Activated gamma-delta T cell (primary cell): ENCODE measurements around the gene TMPRSS5.
"Not testable (repeated sequence)": the region's sequence is repeated elsewhere in the genome, so short reads cannot be mapped to it uniquely, and the experiment has no call there.

Experiments
- DNase-seq: peaks from one replicate; lab custom pipeline; 2025; lab: John Stamatoyannopoulos, UW
- total RNA-seq, 2 donors: gene quantifications; one replicate each; lab custom pipeline; 2026; lab: John Stamatoyannopoulos, UW

Gene TMPRSS5
- 1.2 to 1.4 reads per million in 2 donors for total RNA-seq

- no peak for DNase-seq
Observed at GRCh38 chr11:113705871-113706655, at the start of gene TMPRSS5. TSS of gene TMPRSS5 (minus strand) at chr11:113706308. CDS start at chr11:113706224, 84 bp downstream.

- DNase-seq = no peak
Observed at GRCh38 chr11:113752932-113753331, 46.8 kb upstream of the TMPRSS5 start.

DNA sequence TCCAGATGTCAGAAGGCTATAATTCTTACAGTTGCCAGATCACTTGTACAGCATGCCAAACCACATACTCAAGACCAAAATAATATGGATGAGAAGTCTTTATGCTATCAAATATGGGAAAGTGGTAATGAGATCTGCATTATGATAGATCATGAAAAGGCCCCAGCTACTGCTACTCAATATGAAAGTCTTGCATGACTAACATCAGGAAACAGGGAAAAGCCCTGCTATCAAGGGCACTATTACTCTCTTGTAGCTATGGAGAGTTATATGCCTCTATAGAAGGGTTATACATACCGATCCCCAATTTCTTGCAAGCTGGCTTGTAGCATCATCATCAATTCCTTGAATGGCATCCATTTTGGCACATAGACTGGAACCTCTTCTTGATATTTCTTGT lies 30.2 kb upstream of the TMPRSS5 start:
- DNase-seq = no peak

- no peak for DNase-seq
Observed at GRCh38 chr11:113732092-113732491, 26.0 kb upstream of the TMPRSS5 start.

DNA sequence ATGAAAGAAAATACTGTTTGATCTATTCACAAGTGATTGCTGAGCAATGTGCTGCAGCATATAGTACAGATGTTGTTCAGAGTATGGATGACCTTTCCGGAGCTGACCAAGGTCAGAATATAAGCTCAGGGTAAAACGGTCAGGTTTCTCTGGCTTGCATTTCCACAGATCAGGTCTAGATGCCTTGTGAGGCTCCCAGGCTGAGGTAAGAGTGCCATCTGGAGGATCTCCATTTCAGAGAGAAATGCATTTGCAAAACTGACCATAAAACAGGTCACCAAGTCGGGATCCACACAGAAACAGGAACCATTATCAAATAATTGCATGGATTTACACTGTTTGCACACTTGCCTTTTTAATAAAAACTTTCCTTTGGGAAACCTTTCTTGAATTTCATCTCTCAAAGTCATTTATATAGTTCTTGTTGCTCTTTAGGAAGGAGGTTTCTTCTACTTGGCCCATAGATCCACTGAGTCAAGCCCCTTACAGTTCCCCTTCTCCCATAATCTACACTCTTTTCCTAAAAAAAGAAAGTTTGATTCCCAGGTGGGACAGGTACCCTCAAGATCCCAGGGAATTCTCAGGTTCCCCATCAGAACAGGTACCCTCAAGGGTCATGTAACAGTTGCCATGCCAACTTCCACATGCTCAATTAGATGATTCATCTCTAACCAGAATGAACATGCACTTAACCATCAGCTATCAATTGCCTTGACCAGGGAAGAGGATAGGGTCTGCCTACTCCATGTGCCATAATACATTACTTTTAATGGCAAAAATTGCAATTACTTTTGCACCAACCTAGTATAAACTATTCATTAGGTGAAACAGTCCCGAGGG lies 25.0 kb upstream of the TMPRSS5 start:
- no peak for DNase-seq

DNA sequence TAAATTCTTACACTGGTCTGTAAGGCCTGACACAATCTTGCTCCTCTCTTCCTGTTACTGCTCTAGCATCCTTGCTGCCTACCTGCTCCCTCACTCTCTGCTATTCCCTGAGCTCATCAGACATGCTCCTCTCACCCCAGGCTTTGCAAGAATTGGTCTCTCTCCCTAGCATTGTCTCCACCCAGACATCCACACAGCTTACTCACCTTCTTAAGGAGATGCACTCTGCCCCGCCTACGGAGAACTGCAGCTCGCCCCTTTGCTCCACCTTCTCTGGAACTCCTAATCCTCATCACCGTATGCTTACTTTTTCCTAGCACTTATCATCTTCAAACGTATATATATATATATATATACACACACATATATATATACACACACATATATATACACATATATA lies 23.3 kb upstream of the TMPRSS5 start:
- no peak for DNase-seq

- no peak for DNase-seq
Observed at GRCh38 chr11:113728814-113729213, 22.7 kb upstream of the TMPRSS5 start.

DNA sequence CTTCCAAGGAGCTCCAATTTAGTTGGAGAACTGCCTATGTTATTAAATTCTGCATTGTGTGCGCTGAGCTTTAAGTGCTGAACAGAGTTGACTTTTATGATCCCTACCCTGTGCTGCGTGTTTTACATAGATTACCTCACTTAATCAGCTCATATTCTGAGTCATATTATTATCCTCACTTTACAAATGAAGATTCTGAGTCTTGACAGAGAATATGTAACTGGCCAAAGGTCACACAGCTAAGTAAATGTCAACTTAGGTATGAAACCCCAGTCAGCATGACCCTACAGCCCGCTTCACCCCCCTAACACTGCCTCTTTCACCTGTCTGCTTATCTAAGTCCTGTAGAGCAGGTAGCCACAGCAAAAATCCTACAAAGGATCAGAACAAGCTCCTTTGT lies 19.8 kb upstream of the TMPRSS5 start:
- DNase-seq = no peak

- DNase-seq = no peak
Observed at GRCh38 chr11:113725407-113725806, 19.3 kb upstream of the TMPRSS5 start.

GRCh38 chr11:113724778-113725177 lies 18.7 kb upstream of the TMPRSS5 start:
- no peak for DNase-seq

- no peak for DNase-seq
Observed at GRCh38 chr11:113723787-113724186, 17.7 kb upstream of the TMPRSS5 start.

- DNase-seq = no peak
Observed at GRCh38 chr11:113722934-113723333, 16.8 kb upstream of the TMPRSS5 start.

GRCh38 chr11:113722221-113722620 lies 16.1 kb upstream of the TMPRSS5 start:
- DNase-seq = no peak

- no peak for DNase-seq
Observed at GRCh38 chr11:113721462-113722066, 15.5 kb upstream of the TMPRSS5 start.

DNA sequence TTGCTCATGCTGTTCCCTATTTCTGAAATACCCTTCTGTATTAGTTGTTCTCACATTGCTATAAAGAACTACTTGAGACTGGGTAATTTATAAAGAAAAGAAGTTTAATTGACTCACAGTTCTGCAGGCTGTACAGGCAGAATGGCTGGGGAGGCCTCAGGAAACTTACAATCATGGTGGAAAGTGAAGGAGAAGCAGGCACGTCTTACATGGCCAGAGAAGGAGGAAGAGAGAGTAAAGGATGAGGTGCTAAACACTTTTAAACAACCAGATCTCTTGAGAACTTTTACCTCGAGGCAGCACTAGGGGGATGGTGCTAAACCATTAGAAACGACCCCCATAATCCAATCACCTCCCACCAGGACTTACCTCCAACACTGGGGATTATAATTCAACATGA lies 14.4 kb upstream of the TMPRSS5 start:
- DNase-seq = not testable (repeated sequence)

GRCh38 chr11:113715882-113716625 lies 9.9 kb upstream of the TMPRSS5 start:
- DNase-seq = no peak

- no peak for DNase-seq
Observed at GRCh38 chr11:113715273-113715672, 9.2 kb upstream of the TMPRSS5 start.

DNA sequence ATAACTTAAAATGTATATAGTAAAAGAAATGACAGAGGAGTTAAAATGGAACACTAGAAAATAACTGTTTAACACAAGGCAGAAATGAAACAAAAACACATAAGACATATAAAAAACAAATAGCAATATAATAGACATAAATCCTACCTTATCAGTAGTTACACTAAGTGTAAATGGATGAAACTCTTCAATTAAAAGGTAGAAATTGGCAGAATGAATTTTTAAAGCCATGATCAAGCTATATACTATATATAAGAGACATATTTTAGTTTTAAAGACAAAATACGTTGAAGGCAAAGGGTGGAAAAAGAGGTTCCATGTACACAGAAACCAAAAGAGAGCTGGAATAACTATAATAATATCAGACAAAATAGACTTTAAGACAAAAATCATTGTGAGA lies 4.9 kb upstream of the TMPRSS5 start:
- no peak for DNase-seq

DNA sequence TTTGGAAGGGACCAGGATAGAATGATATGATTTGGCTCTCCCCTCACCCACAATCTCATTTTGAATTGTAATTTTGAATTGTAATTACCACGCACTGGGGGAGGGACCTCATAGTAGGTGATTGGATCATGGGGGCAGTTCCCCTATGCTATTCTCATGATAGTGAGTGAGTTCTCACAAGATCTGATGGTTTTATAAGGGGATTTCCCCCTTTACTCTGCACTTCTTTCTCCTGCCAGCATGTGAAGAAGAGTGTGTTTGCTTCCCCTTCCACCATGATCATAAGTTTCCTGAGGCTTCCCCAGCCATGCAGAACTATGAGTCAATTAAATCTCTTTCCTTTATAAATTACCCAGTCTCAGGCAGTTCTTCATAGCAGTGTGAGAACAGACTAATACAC lies 2.6 kb downstream of the TMPRSS5 start:
- DNase-seq = not testable (repeated sequence)

- no peak for DNase-seq
Observed at GRCh38 chr11:113701491-113701890, 4.6 kb downstream of the TMPRSS5 start.

GRCh38 chr11:113698515-113698914 lies 7.6 kb downstream of the TMPRSS5 start:
- DNase-seq = no peak
